MM.1S (cell line): Measurements from ENCODE around the gene C20orf96.

ENCODE experiments used
- DNase-seq: peaks from one replicate; pipeline ENCODE4 v3.0.0-alpha.2; 2015
- H2AFZ ChIP-seq: fragments of 300-600 bp; sonication (generic); 2 replicates; pipeline ENCODE4 v1.6.0; 2016; ENCODE audit warnings: antibody characterized with exemption, low read length
- H3F3A ChIP-seq: fragments of 300-600 bp; sonication (generic); 2 replicates; pipeline ENCODE4 v1.6.1; 2016; ENCODE audit warnings: mild to moderate bottlenecking, antibody characterized with exemption, low read length, moderate library complexity, mixed read lengths; ENCODE audit not compliant: insufficient read depth
- H3K27ac ChIP-seq: fragments of 300-600 bp; sonication (generic); 2 replicates; pipeline ENCODE4 v1.5.1; 2016; ENCODE audit warnings: mild to moderate bottlenecking, low read length
- H3K27me3 ChIP-seq: fragments of 300-600 bp; sonication (generic); replicated peaks from 2 replicates; pipeline ENCODE4 v1.6.0; 2016; ENCODE audit warnings: low read length; ENCODE audit not compliant: insufficient read depth
- H3K36me3 ChIP-seq: fragments of 300-600 bp; sonication (generic); replicated peaks from 2 replicates; pipeline ENCODE4 v1.6.1; 2016; ENCODE audit warnings: mild to moderate bottlenecking, low read length, mixed read lengths; ENCODE audit not compliant: insufficient read depth
- H3K4me1 ChIP-seq: fragments of 300-600 bp; sonication (generic); 2 replicates; pipeline ENCODE4 v1.6.1; 2016; ENCODE audit warnings: low read length, mixed read lengths
- H3K4me2 ChIP-seq: fragments of 300-600 bp; sonication (generic); 2 replicates; pipeline ENCODE4 v1.6.0; 2016; ENCODE audit warnings: low read depth, low read length
- H3K4me3 ChIP-seq: fragments of 300-600 bp; sonication (generic); 2 replicates; pipeline ENCODE4 v1.5.1; 2016; ENCODE audit warnings: low read length, mixed read lengths
- H3K79me2 ChIP-seq: fragments of 300-600 bp; sonication (generic); 2 replicates; pipeline ENCODE4 v1.6.1; 2016; ENCODE audit warnings: mixed run types, low read length, mixed read lengths
- H3K9ac ChIP-seq: fragments of 300-600 bp; sonication (generic); 2 replicates; pipeline ENCODE4 v1.6.1; 2016; ENCODE audit warnings: low read length, mixed read lengths
- H3K9me2 ChIP-seq: fragments of 300-600 bp; sonication (generic); replicated peaks from 2 replicates; pipeline ENCODE4 v1.6.1; 2016; ENCODE audit warnings: mild to moderate bottlenecking, low read length, mixed read lengths; ENCODE audit not compliant: insufficient read depth
- H3K9me3 ChIP-seq: fragments of 300-600 bp; sonication (generic); replicated peaks from 2 replicates; pipeline ENCODE4 v1.6.1; 2016; ENCODE audit warnings: mild to moderate bottlenecking, low read length, mixed read lengths; ENCODE audit not compliant: insufficient read depth
- H4K20me1 ChIP-seq: fragments of 300-600 bp; sonication (generic); 2 replicates; pipeline ENCODE4 v1.6.1; 2016; ENCODE audit warnings: mild to moderate bottlenecking, low read length, moderate library complexity, mixed read lengths; ENCODE audit not compliant: insufficient read depth
- EZH2 ChIP-seq: fragments of 300-600 bp; sonication (generic); optimal IDR thresholded peaks from 2 replicates; pipeline ENCODE3; 2017; ENCODE audit warnings: low read depth, mild to moderate bottlenecking, antibody characterized with exemption, low read length, mixed read lengths
- EZH2phosphoT487 ChIP-seq: fragments of 300-600 bp; sonication (generic); IDR thresholded peaks from 2 replicates; pipeline ENCODE4 v1.6.1; 2018; ENCODE audit warnings: antibody characterized with exemption, low read length
- TF ChIP-seq, protein P1 (sequence below): fragments of 300-600 bp; sonication (generic); IDR thresholded peaks from 2 replicates; pipeline ENCODE4 v1.5.1; 2016; ENCODE audit warnings: antibody characterized with exemption, low read length, mixed read lengths

C20orf96 gene

DNA sequence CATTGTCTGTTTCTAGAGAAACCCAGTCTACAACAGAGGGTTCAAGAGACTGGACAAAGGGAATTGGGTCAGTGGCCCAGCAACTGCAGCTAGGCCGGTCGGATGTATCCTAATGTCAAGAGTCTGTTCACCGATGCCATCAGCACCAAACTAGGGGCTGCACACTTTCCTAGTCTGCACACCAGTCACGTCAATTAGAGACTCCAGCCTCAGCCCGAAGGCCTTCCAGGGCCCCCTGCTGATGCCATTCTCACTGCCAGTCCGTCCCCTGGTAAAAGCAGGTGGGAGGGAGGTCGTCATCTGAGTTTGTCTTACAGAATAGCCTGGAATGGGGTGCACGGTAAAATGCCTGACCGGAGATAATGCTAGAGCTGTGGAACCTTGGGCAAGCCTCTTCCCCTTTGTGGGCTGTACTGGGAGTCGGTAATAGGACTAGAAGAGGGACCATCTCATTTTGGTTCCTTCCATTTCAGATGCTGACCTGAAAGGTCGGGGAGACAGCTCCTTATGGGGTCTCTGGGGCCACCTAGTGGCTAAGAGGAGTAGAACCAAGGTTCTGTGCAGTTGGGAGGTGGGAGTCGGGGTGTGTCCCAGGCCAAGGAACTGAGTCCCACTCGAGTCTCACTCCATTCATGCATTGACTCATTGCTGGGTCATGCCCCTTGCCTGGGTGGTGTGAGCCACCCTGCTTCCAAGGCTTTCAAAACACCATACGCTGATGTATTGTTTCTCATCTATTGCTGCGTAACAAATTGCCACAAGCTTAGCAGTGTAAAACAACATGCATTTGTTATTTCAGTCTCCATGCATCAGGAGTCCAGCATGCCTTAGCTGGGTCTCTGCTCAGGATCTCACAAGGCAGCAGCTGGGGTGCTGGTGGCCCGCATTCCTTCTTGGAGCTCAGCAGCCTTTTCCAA, 39.9 kb upstream of the C20orf96 start:
- H2AFZ ChIP-seq, result no peak overlapping the region

DNA sequence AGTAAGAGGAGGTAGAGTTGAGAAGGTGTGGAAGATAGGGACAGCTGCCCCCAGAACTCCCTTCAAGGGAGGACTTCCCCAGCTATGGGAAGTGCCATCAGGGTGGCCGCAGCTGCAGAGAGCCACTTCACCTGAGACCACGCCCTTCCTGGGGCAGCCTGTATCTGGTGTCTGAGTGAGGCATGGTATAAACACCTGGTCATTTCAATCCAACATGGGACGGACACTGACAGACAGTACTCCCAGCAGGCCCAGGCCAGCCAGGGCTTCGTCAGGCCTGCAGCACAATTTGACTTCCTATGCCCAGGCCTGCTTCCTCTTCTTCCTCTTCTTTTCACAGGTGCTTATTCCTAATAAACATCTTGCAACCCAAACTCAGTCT, 39.3 kb upstream of the C20orf96 start:
- no peak for TF ChIP-seq EZH2phosphoT487
- TF ChIP-seq, protein P1, sequence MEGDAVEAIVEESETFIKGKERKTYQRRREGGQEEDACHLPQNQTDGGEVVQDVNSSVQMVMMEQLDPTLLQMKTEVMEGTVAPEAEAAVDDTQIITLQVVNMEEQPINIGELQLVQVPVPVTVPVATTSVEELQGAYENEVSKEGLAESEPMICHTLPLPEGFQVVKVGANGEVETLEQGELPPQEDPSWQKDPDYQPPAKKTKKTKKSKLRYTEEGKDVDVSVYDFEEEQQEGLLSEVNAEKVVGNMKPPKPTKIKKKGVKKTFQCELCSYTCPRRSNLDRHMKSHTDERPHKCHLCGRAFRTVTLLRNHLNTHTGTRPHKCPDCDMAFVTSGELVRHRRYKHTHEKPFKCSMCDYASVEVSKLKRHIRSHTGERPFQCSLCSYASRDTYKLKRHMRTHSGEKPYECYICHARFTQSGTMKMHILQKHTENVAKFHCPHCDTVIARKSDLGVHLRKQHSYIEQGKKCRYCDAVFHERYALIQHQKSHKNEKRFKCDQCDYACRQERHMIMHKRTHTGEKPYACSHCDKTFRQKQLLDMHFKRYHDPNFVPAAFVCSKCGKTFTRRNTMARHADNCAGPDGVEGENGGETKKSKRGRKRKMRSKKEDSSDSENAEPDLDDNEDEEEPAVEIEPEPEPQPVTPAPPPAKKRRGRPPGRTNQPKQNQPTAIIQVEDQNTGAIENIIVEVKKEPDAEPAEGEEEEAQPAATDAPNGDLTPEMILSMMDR, result no peak
- no peak for TF ChIP-seq EZH2
- no peak overlapping the region for H3K27ac ChIP-seq
- H3K79me2 ChIP-seq, result peaks cover 10% of the 10 kb centered on the region; the same call in 1 of the 2 replicates
- H3K9me2 ChIP-seq, result no peaks in the 10 kb centered on the region
- H3K4me1 ChIP-seq, result no peaks in the 10 kb centered on the region; the same call in 1 of the 2 replicates
- H3K9ac ChIP-seq, result no peak overlapping the region
- no peaks in the 10 kb centered on the region for H3K27me3 ChIP-seq
- no peak overlapping the region for H2AFZ ChIP-seq
- no peak overlapping the region for H3K4me3 ChIP-seq
- H3K4me2 ChIP-seq, result no peak overlapping the region
- no peaks in the 10 kb centered on the region for H4K20me1 ChIP-seq
- no peaks in the 10 kb centered on the region for H3K36me3 ChIP-seq
- H3K9me3 ChIP-seq, result no peaks in the 10 kb centered on the region
- DNase-seq, result no peak
- peaks cover 14% of the 10 kb centered on the region for H3F3A ChIP-seq

More for the DNA sequence above, 39.9 kb upstream of the C20orf96 start:
- peak; percentile 68 for DNase-seq
- TF ChIP-seq, protein P1, result peak; percentile 87
- no peak for TF ChIP-seq EZH2phosphoT487
- Histone ChIP-seq H3K9me3 (no peaks in the 10 kb centered on the region), H3K79me2 (peaks cover 10% of the 10 kb centered on the region; the same call in 1 of the 2 replicates), H3F3A (peaks cover 11% of the 10 kb centered on the region; the same call in 1 of the 2 replicates), H3K4me1 (no peaks in the 10 kb centered on the region; the same call in 1 of the 2 replicates), H3K27me3 (no peaks in the 10 kb centered on the region), H3K9ac (no peak overlapping the region), H3K36me3 (no peaks in the 10 kb centered on the region), H3K27ac (no peak overlapping the region), H4K20me1 (no peaks in the 10 kb centered on the region), H3K4me3 (no peak overlapping the region), H3K9me2 (no peaks in the 10 kb centered on the region), H3K4me2 (no peak overlapping the region)

DNA sequence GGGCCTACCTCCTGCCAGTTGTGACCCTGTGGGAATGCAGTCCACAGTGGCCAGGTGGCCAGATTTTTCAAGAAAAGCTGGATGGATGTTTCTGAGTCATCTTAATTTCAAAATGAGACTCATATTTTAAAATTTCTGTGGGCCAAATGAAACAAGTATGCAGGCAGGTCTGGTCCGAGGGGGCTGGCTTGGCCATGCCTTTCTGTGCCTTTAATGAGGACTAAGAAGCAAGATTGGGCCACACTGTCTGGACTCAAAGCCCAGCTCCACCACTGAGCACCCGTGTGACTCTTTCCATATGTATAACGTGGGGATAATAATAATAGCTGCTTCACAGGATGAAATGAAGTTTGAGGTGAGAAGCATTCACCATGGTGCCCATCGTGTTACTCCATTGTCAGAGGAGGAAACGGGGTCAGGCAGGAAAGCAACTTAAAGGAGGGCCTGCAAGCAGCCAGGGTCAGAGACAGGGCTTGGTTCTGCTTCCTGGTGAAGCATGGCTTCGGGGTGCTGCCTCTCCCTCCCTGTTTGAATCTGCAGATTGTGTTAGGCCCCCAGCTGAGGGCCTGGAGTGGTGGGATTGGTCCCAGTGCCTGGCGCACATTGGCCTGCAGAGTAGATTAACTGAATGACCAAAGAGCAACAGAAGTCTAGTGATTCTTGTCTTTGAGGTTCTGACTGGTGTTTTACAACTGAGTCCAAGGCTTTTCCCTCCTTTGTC, 38.6 kb upstream of the C20orf96 start:
- no peak overlapping the region for H3K4me3 ChIP-seq
- H4K20me1 ChIP-seq, result no peaks in the 10 kb centered on the region
- H2AFZ ChIP-seq, result no peak overlapping the region
- H3K27ac ChIP-seq, result no peak overlapping the region
- peaks cover 10% of the 10 kb centered on the region; the same call in 1 of the 2 replicates for H3K79me2 ChIP-seq
- H3K27me3 ChIP-seq, result no peaks in the 10 kb centered on the region
- TF ChIP-seq, protein P1, result no peak
- TF ChIP-seq EZH2 (no peak), EZH2phosphoT487 (no peak)
- H3K9me2 ChIP-seq, result no peaks in the 10 kb centered on the region
- no peak for DNase-seq
- H3K4me2 ChIP-seq, result no peak overlapping the region
- no peaks in the 10 kb centered on the region for H3K36me3 ChIP-seq
- peaks cover 17% of the 10 kb centered on the region for H3F3A ChIP-seq
- no peaks in the 10 kb centered on the region; the same call in 1 of the 2 replicates for H3K4me1 ChIP-seq
- no peak overlapping the region for H3K9ac ChIP-seq
- H3K9me3 ChIP-seq, result no peaks in the 10 kb centered on the region
